Measurements from ENCODE around the gene ACE.

The ACE gene

GRCh38 chr17:63534078-63534570, 57.3 kb downstream of the ACE start:
- no peak for DNase-seq (ENCODE audit: extremely low read depth in 1 of 2, low read depth in 1 of 2)

DNA sequence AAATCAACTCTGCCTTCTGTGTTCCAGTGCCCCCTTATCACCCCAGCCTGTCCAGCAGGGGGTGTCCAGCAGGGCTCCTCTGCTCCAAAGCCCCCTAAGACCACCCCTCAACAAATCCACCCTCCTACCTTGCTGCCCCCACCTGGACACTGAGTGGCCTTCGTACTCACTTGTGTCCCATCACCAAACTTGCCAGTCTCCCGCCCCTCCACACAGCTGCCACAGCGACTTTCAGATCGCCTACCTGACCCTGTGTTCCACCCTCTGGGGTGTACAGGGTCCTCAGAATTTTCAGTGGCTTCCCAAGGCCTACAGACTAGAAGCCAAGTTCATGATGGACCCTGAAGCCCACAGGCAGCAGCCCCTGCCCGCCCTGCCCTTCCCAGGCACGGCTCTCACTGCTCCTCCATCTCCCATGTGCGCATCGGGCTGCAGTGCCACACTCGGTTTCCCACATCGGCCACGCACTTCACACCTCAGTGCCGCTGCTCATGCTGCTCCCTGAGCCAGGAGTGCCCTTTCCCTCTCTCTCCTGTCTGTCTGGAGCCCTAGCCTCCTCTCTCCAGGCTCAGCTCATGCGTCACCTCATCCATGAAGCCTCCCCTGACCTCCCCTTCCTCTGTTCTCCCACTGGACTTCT, 58.1 kb downstream of the ACE start:
- DNase-seq (ENCODE audit: extremely low read depth in 1 of 2, low read depth in 1 of 2), result no peak

DNA sequence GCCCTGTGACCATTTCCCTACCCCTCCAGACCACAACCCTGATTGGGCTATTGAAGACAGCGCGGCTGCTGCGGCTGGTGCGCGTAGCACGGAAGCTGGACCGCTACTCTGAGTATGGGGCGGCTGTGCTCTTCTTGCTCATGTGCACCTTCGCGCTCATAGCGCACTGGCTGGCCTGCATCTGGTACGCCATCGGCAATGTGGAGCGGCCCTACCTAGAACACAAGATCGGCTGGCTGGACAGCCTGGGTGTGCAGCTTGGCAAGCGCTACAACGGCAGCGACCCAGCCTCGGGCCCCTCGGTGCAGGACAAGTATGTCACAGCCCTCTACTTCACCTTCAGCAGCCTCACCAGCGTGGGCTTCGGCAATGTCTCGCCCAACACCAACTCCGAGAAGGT, 58.8 kb downstream of the ACE start:
- no peak for DNase-seq (ENCODE audit: extremely low read depth in 1 of 2, low read depth in 1 of 2)

DNA sequence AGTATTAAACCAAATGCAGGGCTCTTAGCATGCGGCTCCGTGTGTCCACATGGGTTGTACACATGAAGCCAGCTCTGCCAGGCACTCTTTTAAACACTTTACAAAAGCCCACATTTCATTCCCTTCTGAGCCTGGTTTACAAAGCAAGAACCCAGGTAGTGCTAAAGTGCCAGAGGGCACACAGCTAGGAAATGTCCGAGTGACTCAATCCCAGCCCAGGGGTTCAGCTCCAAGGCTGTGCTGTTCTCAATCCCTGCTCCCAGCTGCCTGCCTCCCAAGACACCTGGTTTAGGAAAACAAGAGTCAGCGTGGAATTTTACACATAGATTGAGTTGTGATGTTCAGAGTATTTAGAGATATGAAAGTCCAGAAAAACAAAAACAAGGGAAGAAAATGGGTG, 60.1 kb downstream of the ACE start:
- no peak for DNase-seq (ENCODE audit: extremely low read depth in 1 of 2, low read depth in 1 of 2)

GRCh38 chr17:63537991-63538692, 61.3 kb downstream of the ACE start:
- no peak for DNase-seq (ENCODE audit: extremely low read depth in 1 of 2, low read depth in 1 of 2)

GRCh38 chr17:63538693-63539595, 62.1 kb downstream of the ACE start:
- no peak for DNase-seq (ENCODE audit: extremely low read depth in 1 of 2, low read depth in 1 of 2)

GRCh38 chr17:63540590-63540989, 63.7 kb downstream of the ACE start:
- no peak for DNase-seq (ENCODE audit: extremely low read depth in 1 of 2, low read depth in 1 of 2)

GRCh38 chr17:63542218-63542545, 65.3 kb downstream of the ACE start:
- DNase-seq (ENCODE audit: extremely low read depth in 1 of 2, low read depth in 1 of 2), result no peak

GRCh38 chr17:63542942-63543821, 66.3 kb downstream of the ACE start:
- DNase-seq (ENCODE audit: extremely low read depth in 1 of 2, low read depth in 1 of 2), result no peak

DNA sequence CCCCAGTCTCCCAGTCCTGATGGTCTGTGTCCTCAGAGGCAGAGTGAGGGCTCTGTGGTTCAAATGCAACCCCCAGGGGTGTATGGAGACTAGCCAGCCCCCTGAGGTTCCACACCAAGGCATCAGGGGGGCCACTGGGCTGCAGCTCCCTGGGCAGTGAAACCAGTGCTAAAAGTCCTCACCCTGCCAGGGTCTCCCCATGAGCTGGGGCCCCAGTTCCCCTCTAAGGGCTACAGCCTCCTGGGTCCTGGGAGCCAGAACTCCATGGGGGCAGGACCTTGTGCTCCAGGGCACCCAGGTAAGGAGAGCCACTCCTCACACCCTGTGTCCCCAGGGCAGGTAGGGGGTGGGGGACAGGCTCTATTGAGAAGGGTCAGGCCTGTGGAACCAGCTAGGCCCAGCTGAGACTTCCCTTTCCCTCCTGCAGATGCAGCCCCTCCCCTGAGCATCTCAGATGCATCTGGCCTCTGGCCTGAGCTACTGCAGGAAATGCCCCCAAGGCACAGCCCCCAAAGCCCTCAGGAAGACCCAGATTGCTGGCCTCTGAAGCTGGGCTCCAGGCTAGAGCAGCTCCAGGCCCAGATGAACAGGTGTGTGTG, 67.1 kb downstream of the ACE start:
- no peak for DNase-seq (ENCODE audit: extremely low read depth in 1 of 2, low read depth in 1 of 2)

DNA sequence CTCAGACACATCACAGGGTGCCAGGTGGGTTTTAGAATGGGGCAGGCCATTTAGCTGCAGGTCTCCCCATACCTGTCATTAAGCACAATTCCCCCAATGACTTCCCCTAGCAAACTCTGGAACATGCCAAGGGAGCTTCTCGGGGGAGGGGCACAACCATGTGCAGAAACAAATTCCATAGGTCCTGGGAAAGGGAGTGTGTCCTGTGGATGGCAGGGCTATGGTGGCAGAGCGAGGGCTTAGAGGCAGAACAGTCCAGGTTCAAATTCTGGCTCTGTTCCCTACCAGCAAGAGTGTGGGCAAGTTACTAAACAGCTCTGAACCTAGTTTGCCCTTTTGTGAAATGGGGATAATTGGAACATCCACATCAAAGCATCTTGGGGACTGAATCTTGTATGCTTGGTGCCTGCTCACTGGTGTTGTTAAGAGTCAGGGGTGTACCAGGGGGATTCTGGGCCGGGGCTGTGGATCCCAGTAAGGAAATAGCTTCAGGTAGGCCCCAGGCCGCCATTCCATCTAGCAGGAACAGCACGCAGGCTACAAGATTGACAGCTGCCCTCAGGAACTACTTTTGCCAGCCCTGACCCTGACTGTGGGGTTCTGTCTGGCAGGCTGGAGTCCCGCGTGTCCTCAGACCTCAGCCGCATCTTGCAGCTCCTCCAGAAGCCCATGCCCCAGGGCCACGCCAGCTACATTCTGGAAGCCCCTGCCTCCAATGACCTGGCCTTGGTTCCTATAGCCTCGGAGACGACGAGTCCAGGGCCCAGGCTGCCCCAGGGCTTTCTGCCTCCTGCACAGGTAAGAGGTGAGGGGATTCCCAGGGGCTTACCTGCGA, 67.8 kb downstream of the ACE start:
- no peak for DNase-seq (ENCODE audit: extremely low read depth in 1 of 2, low read depth in 1 of 2)

DNA sequence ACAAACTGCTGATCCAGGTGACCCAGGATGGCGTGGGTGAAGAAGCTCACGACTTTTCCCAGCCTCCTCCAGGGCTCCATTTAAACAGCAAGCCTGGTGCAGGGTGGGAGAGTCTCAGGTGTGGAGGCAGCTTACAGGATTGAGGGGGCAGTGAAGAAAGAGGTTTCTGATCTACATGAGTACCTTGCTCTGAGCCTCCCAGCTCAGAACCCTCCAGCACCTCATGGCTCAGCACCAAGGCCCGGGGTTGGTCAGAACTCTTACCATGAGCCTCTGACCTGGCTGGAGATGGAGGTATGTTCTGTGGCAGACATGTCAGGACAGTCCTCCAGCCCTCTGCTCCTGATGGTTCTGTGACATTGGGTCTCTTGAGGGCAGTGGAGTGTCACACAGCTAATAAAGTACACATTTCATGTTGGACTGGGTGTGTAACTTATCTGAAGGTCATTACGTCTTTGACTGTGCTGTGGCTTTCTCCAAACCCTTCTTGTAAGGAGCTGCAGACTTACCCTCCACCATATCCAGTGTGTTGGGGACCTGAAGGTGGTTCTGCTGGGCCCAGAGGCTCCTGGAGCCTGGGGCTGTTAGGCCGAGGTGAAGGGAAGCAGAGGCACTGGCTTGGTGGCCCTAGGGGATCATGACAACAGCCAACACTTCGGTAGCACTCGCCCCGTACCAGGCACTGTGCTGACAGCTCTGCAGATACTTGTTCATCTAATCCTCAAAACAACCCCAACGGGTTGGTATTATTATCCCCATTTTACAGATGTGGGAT, 69.6 kb downstream of the ACE start:
- DNase-seq (ENCODE audit: extremely low read depth in 1 of 2, low read depth in 1 of 2), result no peak

- no peak for DNase-seq (ENCODE audit: extremely low read depth in 1 of 2, low read depth in 1 of 2)
Observed at GRCh38 chr17:63547083-63547523, 70.2 kb downstream of the ACE start.

All from stimulated activated CD8-positive, alpha-beta memory T cell treated with anti-CD3 and anti-CD28 coated beads, Interleukin-7, amount 100 ng/mL, for 48 hours (primary cell).